ACC112 (cell line): ENCODE data around the gene USF2.
"Not testable (repeated sequence)": the region's sequence is repeated elsewhere in the genome, so short reads cannot be mapped to it uniquely, and the experiment has no call there.

Source experiments
- H2AFZ ChIP-seq: fragments of 200-600 bp; sonication (generic); one replicate; pipeline ENCODE4 v1.6.0; 2017; ENCODE audit warnings: antibody characterized with exemption, low read length; ENCODE audit not compliant: unreplicated experiment
- H3K27ac ChIP-seq: fragments of 200-600 bp; sonication (generic); 2 replicates; pipeline ENCODE4 v1.5.1; 2014; ENCODE audit warnings: low read depth, mild to moderate bottlenecking, antibody characterized with exemption, low read length, moderate library complexity
- H3K27me3 ChIP-seq: fragments of 200-600 bp; sonication (generic); 2 replicates; pipeline ENCODE4 v1.6.1; 2014; ENCODE audit warnings: mild to moderate bottlenecking, antibody characterized with exemption, low read length, moderate library complexity, mixed read lengths; ENCODE audit not compliant: insufficient read depth
- H3K36me3 ChIP-seq: fragments of 200-600 bp; sonication (generic); 2 replicates; pipeline ENCODE4 v1.6.1; 2016; ENCODE audit warnings: mild to moderate bottlenecking, antibody characterized with exemption, low read length, moderate library complexity, mixed read lengths; ENCODE audit not compliant: insufficient read depth
- H3K4me1 ChIP-seq: fragments of 200-600 bp; sonication (generic); one replicate; pipeline ENCODE4 v1.6.1; 2016; ENCODE audit warnings: low read length, mixed read lengths; ENCODE audit not compliant: insufficient read depth, unreplicated experiment, control insufficient read depth
- H3K4me3 ChIP-seq: fragments of 200-600 bp; sonication (generic); 2 replicates; pipeline ENCODE4 v1.5.1; 2014; ENCODE audit warnings: mild to moderate bottlenecking, low read depth, low read length
- H3K79me2 ChIP-seq: fragments of 200-600 bp; sonication (generic); one replicate; pipeline ENCODE4 v1.6.0; 2016; ENCODE audit warnings: low read length; ENCODE audit not compliant: control insufficient read depth, unreplicated experiment, insufficient read depth

USF2 gene

DNA sequence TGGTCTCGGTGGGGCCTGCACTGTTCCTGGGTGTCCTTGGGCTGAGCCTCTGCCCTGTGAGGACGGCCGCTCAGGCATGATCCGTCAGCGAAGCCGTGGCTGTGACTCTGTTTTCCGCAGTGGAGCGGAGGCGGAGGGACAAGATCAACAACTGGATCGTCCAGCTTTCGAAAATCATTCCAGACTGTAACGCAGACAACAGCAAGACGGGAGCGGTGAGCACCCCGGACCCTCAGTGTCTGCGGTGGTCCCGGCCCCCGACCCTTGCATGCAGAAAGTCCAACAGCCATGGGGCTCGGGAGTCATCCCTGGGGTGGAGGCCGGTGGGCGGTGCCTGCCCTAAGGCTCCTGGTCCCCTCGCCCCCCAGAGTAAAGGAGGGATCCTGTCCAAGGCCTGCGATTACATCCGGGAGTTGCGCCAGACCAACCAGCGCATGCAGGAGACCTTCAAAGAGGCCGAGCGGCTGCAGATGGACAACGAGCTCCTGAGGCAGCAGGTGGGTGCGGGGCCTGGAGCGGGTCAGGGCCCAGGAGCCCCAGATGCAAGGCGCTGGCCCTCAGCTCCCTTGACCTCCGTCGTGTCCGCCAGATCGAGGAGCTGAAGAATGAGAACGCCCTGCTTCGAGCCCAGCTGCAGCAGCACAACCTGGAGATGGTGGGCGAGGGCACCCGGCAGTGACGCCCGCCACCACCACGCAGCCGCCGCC lies 10.0 kb downstream of the USF2 start:
- no peaks in the 10 kb centered on the region for H3K79me2 ChIP-seq
- H3K36me3 ChIP-seq: no peaks in the 10 kb centered on the region
- no peak overlapping the region for H3K4me3 ChIP-seq
- H3K27me3 ChIP-seq: no peaks in the 10 kb centered on the region
- H3K27ac ChIP-seq: no peak overlapping the region
- H3K4me1 ChIP-seq: no peaks in the 10 kb centered on the region
- H2AFZ ChIP-seq: no peak overlapping the region

DNA sequence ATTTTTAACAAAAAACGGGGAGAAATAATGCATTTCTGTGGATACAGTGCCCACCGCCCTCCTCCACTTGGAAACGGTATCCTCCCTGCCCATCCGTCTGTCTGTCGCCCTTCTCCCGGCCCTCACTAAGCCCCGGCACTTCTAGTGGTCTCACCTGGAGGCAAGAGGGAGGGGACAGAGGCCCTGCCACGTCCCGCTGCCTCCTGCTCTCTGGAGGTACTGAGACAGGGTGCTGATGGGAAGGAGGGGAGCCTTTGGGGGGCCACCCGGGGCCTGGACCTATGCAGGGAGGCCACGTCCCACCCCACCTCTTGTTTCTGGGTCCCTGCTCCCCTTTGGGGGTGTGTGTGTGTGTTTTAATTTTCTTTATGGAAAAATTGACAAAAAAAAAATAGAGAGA lies 10.6 kb downstream of the USF2 start:
- Histone ChIP-seq H3K4me1 (no peaks in the 10 kb centered on the region), H3K36me3 (no peaks in the 10 kb centered on the region), H3K79me2 (no peaks in the 10 kb centered on the region), H3K4me3 (no peak overlapping the region), H3K27ac (no peak overlapping the region), H2AFZ (no peak overlapping the region), H3K27me3 (no peaks in the 10 kb centered on the region)

DNA sequence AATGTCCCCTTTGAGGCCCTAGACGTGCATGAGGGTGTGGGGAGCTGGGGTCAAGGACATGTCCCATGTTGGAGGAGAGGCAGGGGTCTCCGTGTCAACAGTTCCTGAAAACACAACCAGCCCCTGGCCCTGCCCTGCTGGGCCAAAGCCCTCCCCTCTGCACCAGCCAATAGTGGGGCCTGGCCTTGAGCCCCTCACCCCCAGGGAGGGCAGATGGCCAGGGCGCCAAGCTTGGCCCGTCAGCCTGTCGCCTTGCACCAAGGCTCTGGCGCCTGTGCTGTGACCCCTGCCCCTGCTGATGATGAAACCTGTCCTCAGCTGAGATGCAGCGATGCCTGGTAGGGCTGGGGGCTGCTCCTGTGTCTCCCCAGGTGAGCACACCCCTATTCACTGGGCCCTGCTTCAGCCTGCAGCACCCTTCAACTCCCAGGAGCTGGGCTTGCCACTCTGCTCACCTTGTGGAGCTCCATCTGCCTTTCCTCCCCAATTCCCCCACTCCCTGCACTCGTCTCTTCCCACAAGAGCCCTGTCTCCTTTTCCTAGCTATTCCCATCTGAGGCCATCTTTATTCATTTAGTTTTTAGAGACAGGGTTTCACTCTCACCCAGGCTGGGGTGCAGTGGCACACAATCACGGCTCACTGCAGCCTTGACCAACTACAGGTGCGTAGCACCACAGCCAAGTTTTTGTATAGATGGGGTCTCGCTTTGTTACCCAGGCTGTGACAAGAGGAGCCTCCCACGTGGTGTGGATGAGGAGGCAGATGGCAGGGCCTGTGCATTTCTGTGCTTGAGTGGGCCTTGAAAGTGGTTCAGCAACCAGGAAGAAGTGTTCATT lies 11.4 kb downstream of the USF2 start:
- Histone ChIP-seq H3K4me1 (no peaks in the 10 kb centered on the region), H3K79me2 (no peaks in the 10 kb centered on the region), H2AFZ (no peak overlapping the region), H3K36me3 (no peaks in the 10 kb centered on the region), H3K27ac (no peak overlapping the region), H3K27me3 (no peaks in the 10 kb centered on the region), H3K4me3 (no peak overlapping the region)

DNA sequence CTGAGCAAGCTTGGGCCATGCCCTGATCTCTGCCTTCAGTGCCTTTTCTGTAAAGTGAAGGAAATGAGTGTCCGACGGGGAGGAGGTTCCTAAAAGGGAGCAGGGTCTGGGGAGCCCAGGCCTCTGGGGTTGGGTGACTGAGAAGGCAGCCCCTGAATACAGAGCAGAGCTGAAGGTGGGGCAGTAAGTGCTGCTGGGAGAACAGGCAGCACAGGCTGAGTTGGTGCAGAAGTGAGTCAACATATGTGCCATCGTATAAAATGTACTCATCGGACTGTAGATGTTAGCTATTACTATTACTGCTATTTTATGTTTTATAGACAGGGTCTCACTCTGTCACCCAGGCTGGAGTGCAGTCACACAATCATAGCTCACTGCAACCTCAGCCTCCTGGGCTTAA lies 12.5 kb downstream of the USF2 start:
- no peaks in the 10 kb centered on the region for H3K79me2 ChIP-seq
- no peak overlapping the region for H3K4me3 ChIP-seq
- H3K27ac ChIP-seq: no peak overlapping the region
- H3K36me3 ChIP-seq: no peaks in the 10 kb centered on the region
- no peak overlapping the region for H2AFZ ChIP-seq
- H3K4me1 ChIP-seq: no peaks in the 10 kb centered on the region
- no peaks in the 10 kb centered on the region for H3K27me3 ChIP-seq

DNA sequence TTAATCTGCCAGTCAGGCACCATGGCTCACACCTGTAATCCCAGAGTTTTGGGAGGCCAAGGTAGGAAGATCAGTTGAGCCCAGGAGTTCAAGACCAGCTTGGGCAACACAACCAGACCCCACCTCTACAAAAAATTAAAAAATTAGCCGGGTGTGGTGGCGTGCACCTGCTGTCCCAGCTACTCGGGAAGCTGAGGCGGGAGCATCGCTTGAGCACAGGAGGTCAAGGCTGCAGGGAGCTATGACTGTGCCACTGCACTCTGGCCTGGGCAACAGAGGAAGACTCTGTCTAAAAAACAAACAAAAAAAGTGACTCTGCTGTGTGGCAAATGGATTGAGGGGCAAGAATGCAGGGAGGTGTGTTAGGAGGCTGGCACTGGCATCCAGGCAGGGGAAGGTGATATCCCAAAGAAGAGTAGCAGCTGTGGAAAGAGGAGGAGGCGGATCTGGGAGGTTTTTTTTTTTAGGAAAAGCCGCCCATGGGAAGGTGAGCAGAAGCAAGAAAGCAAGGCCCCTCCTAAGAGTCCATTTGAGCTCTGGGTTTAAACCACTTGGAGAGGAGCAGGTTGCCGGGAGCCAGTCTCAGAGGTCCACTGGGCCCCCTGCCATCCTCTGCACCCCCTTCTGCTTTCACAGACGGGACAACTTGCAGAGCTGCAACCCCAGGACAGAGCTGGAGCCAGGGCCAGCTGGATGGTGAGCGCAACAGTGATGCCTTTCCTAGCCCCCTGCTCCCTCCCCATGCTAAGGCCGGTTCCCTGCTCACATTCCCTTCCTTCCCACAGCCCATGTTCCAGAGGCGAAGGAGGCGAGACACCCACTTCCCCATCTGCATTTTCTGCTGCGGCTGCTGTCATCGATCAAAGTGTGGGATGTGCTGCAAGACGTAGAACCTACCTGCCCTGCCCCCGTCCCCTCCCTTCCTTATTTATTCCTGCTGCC lies 15.7 kb downstream of the USF2 start:
- no peaks in the 10 kb centered on the region for H3K4me1 ChIP-seq
- H3K27me3 ChIP-seq: no peaks in the 10 kb centered on the region
- H2AFZ ChIP-seq: no peak overlapping the region
- H3K27ac ChIP-seq: no peak overlapping the region
- H3K4me3 ChIP-seq: no peak overlapping the region
- H3K36me3 ChIP-seq: no peaks in the 10 kb centered on the region
- no peaks in the 10 kb centered on the region for H3K79me2 ChIP-seq

DNA sequence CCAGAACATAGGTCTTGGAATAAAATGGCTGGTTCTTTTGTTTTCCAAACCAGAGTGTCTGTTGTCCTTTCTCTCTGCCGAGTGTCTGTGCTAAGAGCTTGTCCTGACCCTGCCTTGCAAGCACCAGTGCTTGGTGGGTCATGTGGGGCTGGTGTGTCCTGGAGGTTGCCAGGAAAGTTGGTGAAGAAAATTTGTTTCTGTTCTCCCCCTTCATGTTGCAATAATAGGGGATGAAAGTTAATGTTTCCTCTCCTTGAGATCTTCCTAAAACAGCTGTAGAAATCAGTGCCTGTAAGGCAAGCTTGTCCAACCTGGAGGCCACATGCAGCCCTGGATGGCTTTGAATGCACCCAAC lies 16.3 kb downstream of the USF2 start:
- H3K27me3 ChIP-seq: no peaks in the 10 kb centered on the region
- H3K27ac ChIP-seq: no peak overlapping the region
- H3K4me3 ChIP-seq: no peak overlapping the region
- no peak overlapping the region for H2AFZ ChIP-seq
- no peaks in the 10 kb centered on the region for H3K4me1 ChIP-seq
- H3K36me3 ChIP-seq: no peaks in the 10 kb centered on the region
- H3K79me2 ChIP-seq: no peaks in the 10 kb centered on the region

DNA sequence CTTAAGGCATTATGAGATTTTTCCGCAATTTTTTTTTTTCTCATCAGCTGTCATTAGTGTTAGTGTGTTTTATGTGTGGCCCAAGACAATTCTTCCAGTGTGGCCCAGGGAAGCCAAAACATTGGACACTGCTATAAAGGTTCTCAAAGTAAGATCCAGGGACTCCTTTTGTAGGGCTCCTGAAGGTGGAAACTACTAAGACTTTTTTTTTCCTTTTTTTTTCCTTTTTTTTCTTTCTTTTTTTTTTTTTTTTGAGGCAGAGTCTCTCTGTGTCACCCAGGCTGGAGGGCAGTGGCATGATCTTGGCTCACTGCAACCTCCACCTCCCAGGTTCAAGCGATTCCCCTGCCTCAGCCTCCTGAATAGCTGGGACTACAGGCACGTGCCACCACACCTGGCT lies 16.7 kb downstream of the USF2 start:
- H2AFZ ChIP-seq, H3K27ac ChIP-seq, H3K4me1 ChIP-seq, H3K79me2 ChIP-seq, H3K27me3 ChIP-seq, H3K36me3 ChIP-seq, H3K4me3 ChIP-seq: not testable (repeated sequence)

DNA sequence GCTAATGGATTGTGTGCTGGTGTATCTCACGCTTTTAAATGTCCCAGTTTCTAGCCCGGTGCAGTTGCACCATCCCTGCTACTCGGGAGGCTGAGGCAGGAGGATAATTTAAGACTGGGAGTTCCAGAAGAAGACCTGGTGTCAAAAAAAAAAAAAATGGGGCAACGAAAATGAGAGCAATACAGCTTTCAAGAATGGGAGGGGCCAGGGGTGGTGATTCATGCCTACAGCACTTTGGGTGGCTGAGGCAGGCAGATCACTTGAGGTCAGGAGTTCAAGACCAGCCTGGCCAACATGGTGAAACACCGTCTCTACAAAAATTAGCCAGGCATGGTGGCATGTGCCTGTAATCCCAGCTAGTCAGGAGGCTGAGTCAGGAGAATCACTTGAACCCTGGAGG lies 17.3 kb downstream of the USF2 start:
- not testable (repeated sequence) for H3K27me3 ChIP-seq, H3K36me3 ChIP-seq, H3K4me1 ChIP-seq, H3K27ac ChIP-seq, H2AFZ ChIP-seq, H3K4me3 ChIP-seq, H3K79me2 ChIP-seq

DNA sequence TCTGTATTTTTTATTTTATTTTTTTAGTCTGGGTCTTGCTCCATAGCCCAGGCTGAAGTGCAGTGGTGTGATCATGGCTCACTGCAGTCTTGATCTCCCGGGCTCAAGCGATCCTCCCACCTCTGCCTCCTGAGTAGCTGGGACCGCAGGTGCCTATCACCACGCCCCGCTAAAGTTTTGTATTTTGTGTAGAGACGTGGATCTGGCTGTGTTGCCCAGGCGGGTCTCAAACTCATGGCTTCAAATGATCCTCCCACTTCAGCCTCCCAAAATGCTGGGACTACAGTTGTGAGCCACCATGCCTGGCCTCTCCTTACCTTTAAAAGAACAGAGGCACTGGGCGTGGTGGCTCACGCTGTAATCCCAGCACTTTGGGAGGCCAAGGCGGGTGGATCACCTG lies 19.0 kb downstream of the USF2 start:
- Histone ChIP-seq H3K4me3 (no peak overlapping the region), H3K79me2 (no peaks in the 10 kb centered on the region), H2AFZ (no peak overlapping the region), H3K27me3 (no peaks in the 10 kb centered on the region), H3K4me1 (no peaks in the 10 kb centered on the region), H3K36me3 (no peaks in the 10 kb centered on the region), H3K27ac (no peak overlapping the region)

DNA sequence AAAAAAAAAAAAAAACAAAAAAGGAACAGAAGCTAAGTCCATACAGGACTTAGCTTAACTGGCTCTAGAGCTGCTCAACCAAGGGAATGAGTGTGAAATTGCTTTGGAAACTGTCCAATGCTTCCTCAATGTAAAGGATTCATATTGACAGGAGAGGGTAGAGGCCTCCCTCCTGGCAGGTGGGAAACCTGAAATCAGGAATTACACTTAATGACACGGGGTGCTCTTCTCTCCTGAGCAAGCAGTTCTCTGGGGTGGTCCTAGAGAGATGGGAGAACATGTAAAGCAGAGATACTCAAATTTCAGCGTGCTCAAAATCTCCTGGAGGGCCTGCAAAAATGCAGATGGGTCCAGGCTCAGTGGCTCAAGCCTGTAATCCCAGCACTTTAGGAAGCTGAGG lies 19.6 kb downstream of the USF2 start:
- Histone ChIP-seq H3K79me2 (no peaks in the 10 kb centered on the region), H3K4me1 (no peaks in the 10 kb centered on the region), H3K36me3 (no peaks in the 10 kb centered on the region), H3K27me3 (peaks cover 5% of the 10 kb centered on the region; the same call in 1 of the 2 replicates), H3K27ac (no peak overlapping the region), H2AFZ (no peak overlapping the region), H3K4me3 (no peak overlapping the region)
